Upper lobe of right lung (tissue), 1 donor: ENCODE data around the gene ALDH16A1. TPM values are rescaled to one million over a fixed set of nuclear protein-coding genes. Genes with fewer than 3 reads are reported as not detected.

Experiments
- ATAC-seq: fragments of 200-7000 bp; cut with Tn5 transposase; one replicate; pipeline ENCODE4 v1.9.1; 2020; ENCODE audit warnings: mild to moderate bottlenecking, moderate library complexity
- DNase-seq: peaks from one replicate; pipeline ENCODE4 v3.0.0-alpha.2; 2020
- H3K27ac ChIP-seq: fragments of 200-600 bp; one replicate; pipeline ENCODE4 v1.8.0; 2022
- H3K27me3 ChIP-seq: fragments of 200-600 bp; one replicate; pipeline ENCODE4 v1.8.0; 2022; ENCODE audit warnings: mild to moderate bottlenecking
- H3K36me3 ChIP-seq: fragments of 200-600 bp; one replicate; pipeline ENCODE4 v1.8.0; 2022
- H3K4me1 ChIP-seq: fragments of 200-600 bp; one replicate; pipeline ENCODE4 v1.8.0; 2022
- H3K4me3 ChIP-seq: fragments of 200-600 bp; one replicate; pipeline ENCODE4 v1.8.0; 2022; ENCODE audit warnings: mild to moderate bottlenecking
- H3K9me3 ChIP-seq: fragments of 200-600 bp; one replicate; pipeline ENCODE4 v1.8.0; 2022
- CTCF ChIP-seq: fragments of 200-600 bp; IDR thresholded peaks from one replicate; pipeline ENCODE4 v1.8.0; 2022; ENCODE audit warnings: antibody characterized with exemption
- intact Hi-C: fragments of 100-400 bp; cut with DNase I; formaldehyde crosslinking; loops from one replicate; pipeline ENCODE4 v1.11.0; 2022
- total RNA-seq: library from RNA; stranded (reverse); fragmentation: NEBNext Ultra II Directional; extraction: Animal tissue kit (Norgen Biotek cat#: 25700); gene quantifications from one replicate; pipeline ENCODE4 v1.2.1, GENCODE V29; 2021
- donor health status: DM: no; HTN: yes; CAD: no; lungs with severe emphysema.

ALDH16A1 gene
- total RNA-seq, 1 donor from 2014 or later, result 32.3 TPM

DNA sequence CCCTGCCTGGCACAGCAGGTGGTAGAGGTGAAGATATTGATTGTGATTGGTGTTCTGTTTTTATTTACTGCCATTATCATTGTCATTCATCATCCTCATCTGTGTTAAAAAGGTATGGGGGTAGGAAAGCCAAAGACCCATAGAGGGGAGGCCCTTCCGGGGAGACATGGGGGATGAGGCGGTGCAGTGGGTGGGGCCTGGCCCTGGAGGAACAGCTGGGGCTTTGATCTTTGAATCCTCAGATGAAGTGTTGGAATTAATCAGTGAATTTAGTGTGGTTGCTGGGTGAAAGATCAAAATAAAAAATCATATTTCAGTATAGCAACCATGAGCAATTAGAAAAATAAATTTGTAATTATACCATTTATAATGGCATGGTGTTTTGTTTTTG is 37.2 kb upstream of the ALDH16A1 start:
- ATAC-seq (no peak), DNase-seq (no peak)
- Histone ChIP-seq H3K27me3 (no peaks in the 10 kb centered on the region), H3K4me3 (no peak overlapping the region), H3K9me3 (no peaks in the 10 kb centered on the region), H3K27ac (no peak overlapping the region), H3K36me3 (no peaks in the 10 kb centered on the region), H3K4me1 (no peaks in the 10 kb centered on the region)
- intact Hi-C loops, result no loop called here
- no peak for TF ChIP-seq CTCF

DNA sequence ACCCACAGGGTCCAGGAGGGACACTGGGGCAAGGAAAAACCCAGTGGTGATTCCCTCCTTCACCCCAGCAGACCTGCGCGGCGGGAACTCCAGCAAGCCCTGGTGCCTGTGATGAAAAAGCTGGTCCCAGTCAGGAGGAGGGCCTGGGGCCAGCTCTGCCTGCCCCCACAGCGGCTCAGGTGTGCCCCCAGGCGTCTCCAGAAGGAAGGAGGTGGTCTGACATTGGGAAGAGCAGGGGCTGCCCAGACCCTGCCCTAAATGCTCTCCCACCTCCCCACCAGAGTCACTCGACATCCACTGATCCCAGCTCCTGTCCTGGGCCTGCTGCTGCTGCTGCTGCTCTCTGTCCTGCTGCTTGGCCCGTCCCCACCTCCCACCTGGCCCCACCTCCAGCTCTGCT is 35.9 kb upstream of the ALDH16A1 start:
- DNase-seq (no peak), ATAC-seq (no peak)
- no peaks in the 10 kb centered on the region for H3K36me3 ChIP-seq
- H3K4me1 ChIP-seq, result no peaks in the 10 kb centered on the region
- no peak for TF ChIP-seq CTCF
- no peaks in the 10 kb centered on the region for H3K9me3 ChIP-seq
- H3K27ac ChIP-seq, result no peak overlapping the region
- no peak overlapping the region for H3K4me3 ChIP-seq
- H3K27me3 ChIP-seq, result peaks cover 6% of the 10 kb centered on the region
- intact Hi-C loops, result no loop called here

- Histone ChIP-seq H3K27ac (no peak overlapping the region), H3K27me3 (peaks cover 21% of the 10 kb centered on the region), H3K9me3 (no peaks in the 10 kb centered on the region), H3K4me3 (no peak overlapping the region), H3K4me1 (peaks cover 13% of the 10 kb centered on the region), H3K36me3 (no peaks in the 10 kb centered on the region)
- ATAC-seq (no peak), DNase-seq (no peak)
- intact Hi-C loops, result no loop called here
- no peak for TF ChIP-seq CTCF
Measured at GRCh38 chr19:49418511-49418910, 34.5 kb upstream of the ALDH16A1 start.

DNA sequence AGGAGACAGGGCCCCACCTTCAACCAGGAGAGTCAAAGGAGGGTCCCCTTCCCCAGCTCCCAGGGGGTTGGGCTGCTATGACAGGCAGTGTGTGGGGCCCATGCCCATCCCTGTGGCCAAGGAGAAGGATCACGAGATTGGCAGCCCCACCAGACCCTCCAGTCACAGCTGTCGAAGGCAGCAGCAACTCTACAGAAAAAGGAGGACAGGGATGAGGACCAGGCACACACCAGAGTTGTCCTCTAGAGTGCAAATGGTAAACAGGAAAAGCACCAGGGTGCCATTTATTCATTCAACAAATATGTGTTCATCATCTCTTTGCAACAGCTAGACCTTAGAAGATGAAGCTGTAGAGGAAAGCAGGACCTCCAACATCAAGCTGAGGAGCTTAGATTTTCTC is 33.9 kb upstream of the ALDH16A1 start:
- no peak for TF ChIP-seq CTCF
- H3K4me3 ChIP-seq, result no peak overlapping the region
- no peaks in the 10 kb centered on the region for H3K36me3 ChIP-seq
- no peak overlapping the region for H3K27ac ChIP-seq
- no peaks in the 10 kb centered on the region for H3K9me3 ChIP-seq
- ATAC-seq, result no peak
- peaks cover 13% of the 10 kb centered on the region for H3K4me1 ChIP-seq
- peaks cover 27% of the 10 kb centered on the region for H3K27me3 ChIP-seq
- DNase-seq, result no peak
- intact Hi-C loops, result no loop called here

DNA sequence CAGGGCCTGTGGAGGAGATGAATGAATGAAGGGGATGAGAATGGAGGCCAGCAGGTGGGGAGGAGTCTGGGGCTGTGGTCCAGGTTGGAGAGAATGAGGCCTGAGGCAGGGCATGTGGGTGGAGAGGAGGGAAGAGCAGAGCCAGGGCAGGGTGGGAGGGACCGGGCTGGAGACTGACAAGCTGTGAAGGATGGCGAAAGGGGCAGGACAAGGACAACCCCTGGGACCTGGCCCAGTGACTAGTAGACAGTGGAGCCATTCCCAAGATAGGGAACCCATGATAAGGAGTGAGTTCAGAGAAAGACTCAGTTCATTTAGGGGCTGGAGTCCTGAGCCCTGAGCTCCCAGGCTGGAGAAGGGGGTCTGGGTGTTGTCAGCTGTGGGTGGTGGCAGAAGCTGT is 32.8 kb upstream of the ALDH16A1 start:
- no peaks in the 10 kb centered on the region for H3K36me3 ChIP-seq
- no peaks in the 10 kb centered on the region for H3K9me3 ChIP-seq
- H3K27me3 ChIP-seq, result peaks cover 38% of the 10 kb centered on the region
- DNase-seq (no peak), ATAC-seq (no peak)
- intact Hi-C loops, result no loop called here
- no peak overlapping the region for H3K4me3 ChIP-seq
- H3K27ac ChIP-seq, result no peak overlapping the region
- no peak for TF ChIP-seq CTCF
- H3K4me1 ChIP-seq, result peaks cover 13% of the 10 kb centered on the region
